Esophagus (tissue), 2 donors: Measurements from ENCODE around the gene RNU1-2. TPM values are rescaled to one million over a fixed set of nuclear protein-coding genes. Genes with fewer than 3 reads are reported as not detected.
"Not testable (repeated sequence)": the region's sequence is repeated elsewhere in the genome, so short reads cannot be mapped to it uniquely, and the experiment has no call there.

Source experiments
- H3K27ac ChIP-seq, 2 donors: one replicate each; pipeline ENCODE4 v1.5.1; 2013; ENCODE audit warnings: low read depth in 2 of 2, mild to moderate bottlenecking in 2 of 2, inconsistent platforms in 1 of 2, low read length in 1 of 2, moderate library complexity in 1 of 2
- H3K27me3 ChIP-seq, 2 donors: one replicate each; pipeline ENCODE4 v1.6.1; 2013; ENCODE audit warnings: low read length in 2 of 2, control low read depth in 1 of 2, mild to moderate bottlenecking in 1 of 2; ENCODE audit not compliant: insufficient read depth in 2 of 2, control insufficient read depth in 1 of 2
- H3K36me3 ChIP-seq, 2 donors: one replicate each; pipeline ENCODE4 v1.6.1; 2013; ENCODE audit warnings: low read length in 1 of 2; ENCODE audit not compliant: control insufficient read depth in 2 of 2, insufficient read depth in 2 of 2
- H3K4me1 ChIP-seq, 2 donors: one replicate each; pipeline ENCODE4 v1.6.1; 2013; ENCODE audit warnings: low read length in 1 of 2; ENCODE audit not compliant: control insufficient read depth in 2 of 2, insufficient read depth in 2 of 2
- H3K4me3 ChIP-seq, 2 donors: one replicate each; pipeline ENCODE4 v1.5.1; 2013; ENCODE audit warnings: low read length in 2 of 2, mild to moderate bottlenecking in 2 of 2, low read depth in 1 of 2, moderate library complexity in 1 of 2
- H3K9me3 ChIP-seq, 2 donors: one replicate each; pipeline ENCODE4 v1.6.1; 2013; ENCODE audit warnings: mild to moderate bottlenecking in 2 of 2, low read depth in 1 of 2, low read length in 1 of 2, moderate library complexity in 1 of 2; ENCODE audit not compliant: control insufficient read depth in 2 of 2, insufficient read depth in 1 of 2
- WGBS, 2 donors: extraction: QIAGEN DNeasy Blood & Tissue Kit; methylation state at CpG; one replicate each; pipeline ENCODE4 v1.1.7; 2013; 5-methylcytosine and 5-hydroxymethylcytosine counted together
- polyA plus RNA-seq, 2 donors: library from polyadenylated mRNA; stranded (reverse); fragments of 200-250 nt; gene quantifications; one replicate each; pipeline ENCODE4 v1.2.3, GENCODE V29; 2013
- donor health status: healthy with polysubstance abuse.
- donor health status: Bipolar disorder and iron deficiency.

Gene RNU1-2
- polyA plus RNA-seq, 2 donors: not detected

DNA sequence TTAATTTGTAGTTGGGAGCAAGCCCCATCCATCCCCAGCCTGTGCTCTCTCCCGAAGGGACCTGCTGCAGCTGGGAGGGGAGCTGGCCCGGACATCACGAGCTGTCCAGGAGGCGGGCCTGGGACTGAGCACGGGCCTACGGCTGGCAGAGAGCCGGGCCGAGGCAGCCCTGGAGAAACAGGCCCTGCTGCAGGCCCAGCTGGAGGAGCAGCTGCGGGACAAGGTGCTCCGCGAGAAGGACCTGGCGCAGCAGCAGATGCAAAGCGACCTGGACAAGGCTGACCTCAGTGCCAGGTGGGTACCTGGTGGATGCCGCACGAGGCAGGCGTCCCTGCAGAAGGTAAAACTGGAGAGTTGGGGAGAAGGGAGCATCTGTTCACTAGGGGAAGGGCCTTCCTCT lies 40.8 kb downstream of the RNU1-2 start:
- not testable (repeated sequence) for H3K27me3 ChIP-seq, H3K4me1 ChIP-seq, H3K9me3 ChIP-seq, H3K4me3 ChIP-seq, H3K27ac ChIP-seq
- H3K36me3 ChIP-seq: peaks cover 0 to 12% of the 10 kb centered on the region in 2 donors
- 86 to 92% methylated on average over 16 of the region's 16 CpGs for WGBS, 2 donors

DNA sequence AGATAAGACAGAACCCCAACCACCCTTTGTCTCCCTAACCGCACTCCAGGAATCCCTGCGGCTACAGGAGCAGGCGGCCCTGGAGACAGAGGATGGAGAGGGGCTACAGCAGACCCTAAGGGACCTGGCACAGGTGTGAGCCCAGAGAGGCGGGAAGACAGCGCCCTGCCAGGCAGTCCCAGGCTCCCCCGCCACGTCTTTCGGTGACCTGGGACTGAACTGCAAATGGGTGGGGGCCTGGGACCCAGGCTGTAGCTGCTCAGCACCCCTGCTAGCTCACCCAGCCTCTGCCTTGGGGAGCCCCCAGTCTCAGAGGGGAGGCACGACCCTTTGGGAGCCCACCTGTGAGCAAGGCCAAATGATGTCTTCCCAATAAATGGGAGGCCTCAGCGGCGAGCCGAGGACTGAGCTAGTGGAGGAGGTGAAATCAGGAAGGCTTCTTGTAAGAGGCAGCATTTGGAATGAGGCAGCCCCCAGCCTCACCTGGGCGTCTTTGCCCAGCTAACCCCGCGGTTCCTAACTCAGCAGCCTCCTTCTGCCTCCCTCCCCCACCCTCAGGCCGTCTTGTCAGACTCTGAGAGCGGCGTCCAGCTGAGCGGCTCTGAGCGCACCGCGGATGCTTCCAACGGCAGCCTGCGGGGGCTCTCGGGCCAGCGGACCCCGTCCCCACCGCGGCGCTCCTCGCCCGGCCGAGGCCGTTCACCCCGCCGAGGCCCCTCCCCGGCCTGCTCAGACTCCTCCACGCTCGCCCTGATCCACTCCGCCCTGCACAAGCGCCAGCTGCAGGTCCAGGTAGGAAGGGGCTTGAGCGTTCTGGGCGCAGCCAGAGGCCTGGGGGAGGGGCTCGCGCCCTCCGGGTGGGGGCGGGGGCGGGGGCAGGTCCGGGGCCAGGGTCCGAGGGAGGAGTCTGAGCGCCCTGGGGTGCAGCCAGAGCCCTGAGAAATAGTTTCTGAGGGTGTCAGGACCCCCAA lies 42.9 kb downstream of the RNU1-2 start:
- Histone ChIP-seq H3K9me3 (no peaks in the 10 kb centered on the region), H3K27ac (no peak overlapping the region), H3K4me3 (no peak overlapping the region), H3K27me3 (no peaks in the 10 kb centered on the region), H3K36me3 (peaks cover 0 to 18% of the 10 kb centered on the region in 2 donors), H3K4me1 (no peaks in the 10 kb centered on the region)
- WGBS, 2 donors: 81 to 84% methylated on average over 50 to 51 of the region's 51 CpGs

DNA sequence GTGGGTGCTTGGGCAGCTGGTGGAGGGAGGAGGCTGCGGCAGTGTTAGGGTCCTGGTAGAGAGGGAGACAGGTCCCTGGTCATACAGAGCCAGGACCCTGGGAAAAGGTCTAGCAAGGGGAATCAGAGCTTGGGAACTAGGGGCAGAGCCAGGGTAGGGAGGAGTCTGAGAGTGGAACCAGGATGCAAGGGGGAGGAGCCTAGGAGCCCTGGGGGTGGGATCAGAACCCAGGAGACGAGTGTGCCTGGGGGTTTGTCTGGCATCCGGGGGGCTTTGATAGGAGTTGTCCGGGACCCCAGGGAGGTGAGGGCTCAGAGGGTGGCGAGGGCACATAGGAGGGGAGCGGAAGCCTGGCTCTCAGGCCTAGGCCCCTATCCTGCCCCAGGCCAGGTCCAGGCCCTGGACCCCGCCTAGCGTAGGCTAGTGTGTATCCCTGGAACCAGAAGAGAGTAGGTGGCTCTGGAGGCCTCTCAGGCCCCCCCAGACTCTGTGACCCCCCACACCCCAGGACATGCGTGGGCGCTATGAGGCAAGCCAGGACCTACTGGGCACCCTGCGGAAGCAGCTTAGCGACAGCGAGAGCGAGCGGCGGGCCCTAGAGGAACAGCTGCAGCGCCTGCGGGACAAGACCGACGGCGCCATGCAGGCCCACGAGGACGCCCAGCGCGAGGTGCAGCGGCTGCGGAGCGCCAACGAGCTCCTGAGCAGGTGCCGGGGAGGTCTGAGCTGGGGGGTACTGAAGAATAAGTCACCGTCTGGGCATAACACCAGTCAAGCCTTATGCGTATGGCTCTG lies 43.8 kb downstream of the RNU1-2 start:
- 93 to 95% methylated on average over 32 of the region's 32 CpGs for WGBS, 2 donors
- not testable (repeated sequence) for H3K4me3 ChIP-seq, H3K4me1 ChIP-seq, H3K9me3 ChIP-seq, H3K27ac ChIP-seq, H3K27me3 ChIP-seq
- H3K36me3 ChIP-seq: peaks cover 0 to 23% of the 10 kb centered on the region in 2 donors

DNA sequence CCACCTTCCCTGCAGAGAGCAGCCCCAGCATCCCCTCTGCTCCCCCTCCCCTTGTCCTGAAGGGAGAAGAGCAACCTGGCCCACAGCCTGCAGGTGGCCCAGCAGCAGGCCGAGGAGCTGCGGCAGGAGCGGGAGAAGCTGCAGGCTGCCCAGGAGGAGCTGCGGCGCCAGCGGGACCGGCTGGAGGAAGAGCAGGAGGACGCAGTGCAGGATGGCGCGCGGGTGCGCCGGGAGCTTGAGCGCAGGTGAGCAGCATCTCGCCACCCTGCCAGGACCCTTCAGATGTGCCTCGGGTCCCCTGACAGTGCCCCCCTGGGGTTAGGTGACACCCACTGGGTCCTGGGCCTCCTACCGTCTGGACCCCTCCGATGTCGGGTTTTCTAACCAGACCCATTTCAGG lies 48.3 kb downstream of the RNU1-2 start:
- Histone ChIP-seq H3K27me3 (no peaks in the 10 kb centered on the region), H3K9me3 (no peaks in the 10 kb centered on the region), H3K27ac (no peak overlapping the region), H3K4me3 (no peak overlapping the region), H3K36me3 (peaks cover 0 to 20% of the 10 kb centered on the region in 2 donors), H3K4me1 (no peaks in the 10 kb centered on the region)
- 91 to 94% methylated on average over 19 of the region's 19 CpGs for WGBS, 2 donors

DNA sequence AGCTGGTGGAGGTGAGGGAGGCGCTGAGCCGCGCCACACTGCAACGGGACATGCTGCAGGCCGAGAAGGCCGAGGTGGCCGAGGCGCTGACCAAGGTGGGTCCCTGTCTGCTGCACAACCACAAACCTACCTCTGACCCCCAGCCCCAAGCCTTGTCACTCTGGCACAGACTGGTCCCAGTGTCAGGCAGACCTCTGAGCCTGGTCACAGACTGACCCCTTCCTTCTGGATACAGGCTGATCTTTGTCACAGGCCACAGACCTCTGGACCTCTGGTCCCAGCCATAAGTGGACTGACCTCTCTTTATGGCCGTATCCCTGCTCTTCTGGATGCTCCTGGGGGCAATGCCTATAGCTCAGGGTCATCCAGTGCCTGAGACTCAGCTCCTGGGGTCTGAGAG lies 49.7 kb downstream of the RNU1-2 start:
- H3K27me3 ChIP-seq, H3K9me3 ChIP-seq, H3K27ac ChIP-seq, H3K4me1 ChIP-seq, H3K4me3 ChIP-seq: not testable (repeated sequence)
- WGBS, 2 donors: 86 to 94% methylated on average over 8 to 9 of the region's 9 CpGs
- H3K36me3 ChIP-seq: peaks cover 0 to 20% of the 10 kb centered on the region in 2 donors

Other genes with a start within 250 kb of the RNU1-2 start
- not detected for gene RNU1-3, start 229.0 kb upstream of the RNU1-2 start, polyA plus RNA-seq
- not detected for gene RNU1-4, start 155.5 kb upstream of the RNU1-2 start, polyA plus RNA-seq
- gene CROCC, start 26.0 kb downstream of the RNU1-2 start, polyA plus RNA-seq: 10 to 100 TPM; 15.5 to 64.1 TPM
- 1 to 10 TPM; 1.5 to 1.9 TPM for gene MFAP2, start 84.6 kb downstream of the RNU1-2 start, polyA plus RNA-seq
- 10 to 100 TPM; 26.5 to 30.7 TPM for gene ATP13A2, start 115.9 kb downstream of the RNU1-2 start, polyA plus RNA-seq
- gene SDHB, start 158.1 kb downstream of the RNU1-2 start, polyA plus RNA-seq: 100 to 1,000 TPM in 1 of 2 donors, 10 to 100 TPM in 1; 36.5 to 102 TPM
- under 1 TPM; 0.43 to 0.58 TPM for gene PADI2, start 223.5 kb downstream of the RNU1-2 start, polyA plus RNA-seq